ENCODE measurements around the gene TBC1D26.
"Not testable (repeated sequence)": the region's sequence is repeated elsewhere in the genome, so short reads cannot be mapped to it uniquely, and the experiment has no call there.

The TBC1D26 gene

GRCh38 chr17:15744074-15744676 lies 12.1 kb downstream of the TBC1D26 start:
- no peak for DNase-seq

GRCh38 chr17:15744885-15745284 lies 12.8 kb downstream of the TBC1D26 start:
- no peak for DNase-seq

- DNase-seq = not testable (repeated sequence)
These were observed 17.3 kb downstream of the TBC1D26 start for GRCh38 chr17:15749403-15749802.

- not testable (repeated sequence) for DNase-seq
These were observed 36.9 kb downstream of the TBC1D26 start for GRCh38 chr17:15768865-15769533.

- not testable (repeated sequence) for DNase-seq
These were observed 38.6 kb downstream of the TBC1D26 start for GRCh38 chr17:15770679-15771078.

GRCh38 chr17:15776871-15777270 lies 44.8 kb downstream of the TBC1D26 start:
- no peak for DNase-seq

- no peak for DNase-seq
These were observed 45.2 kb downstream of the TBC1D26 start for GRCh38 chr17:15777297-15777696.

- no peak for DNase-seq
These were observed 45.6 kb downstream of the TBC1D26 start for GRCh38 chr17:15777717-15778116.

GRCh38 chr17:15779119-15779518 lies 47.0 kb downstream of the TBC1D26 start:
- no peak for DNase-seq

- no peak for DNase-seq
These were observed 48.1 kb downstream of the TBC1D26 start for GRCh38 chr17:15780188-15780587.

GRCh38 chr17:15782866-15783265 lies 50.8 kb downstream of the TBC1D26 start:
- DNase-seq = no peak

GRCh38 chr17:15783461-15783860 lies 51.4 kb downstream of the TBC1D26 start:
- DNase-seq = no peak

GRCh38 chr17:15784351-15784750 lies 52.3 kb downstream of the TBC1D26 start:
- DNase-seq = peak; percentile 63

GRCh38 chr17:15787363-15788075 lies 55.4 kb downstream of the TBC1D26 start:
- DNase-seq = not testable (repeated sequence)

- DNase-seq = not testable (repeated sequence)
These were observed 56.3 kb downstream of the TBC1D26 start for GRCh38 chr17:15788365-15788764.
